Right atrium auricular region (tissue), 2 donors: ENCODE measurements around the gene LGR5. TPM values are rescaled to one million over a fixed set of nuclear protein-coding genes. Genes with fewer than 3 reads are reported as not detected.

Experiments used
- DNase-seq: peaks from one replicate; pipeline ENCODE4 v3.0.0-alpha.2; 2019; ENCODE audit warnings: low spot score
- H3K27ac ChIP-seq, 2 donors: fragments of 200-600 bp; sonication (generic); 1 replicate in 1 of 2; 2 replicates in 1 of 2; pipeline ENCODE4 v1.5.1; 2016 to 2019
- H3K27me3 ChIP-seq, 2 donors: fragments of 200-600 bp; sonication (generic); one replicate each; pipeline versions ENCODE4 v1.5.1 to v1.6.0; 2017 to 2019
- H3K36me3 ChIP-seq: fragments of 200-600 bp; sonication (generic); one replicate; pipeline ENCODE4 v1.5.1; 2016
- H3K4me1 ChIP-seq, 2 donors: fragments of 200-600 bp; sonication (generic); one replicate each; pipeline versions ENCODE4 v1.5.1 to v1.6.0; 2017 to 2019
- H3K4me3 ChIP-seq, 2 donors: fragments of 200-600 bp; sonication (generic); 1 replicate in 1 of 2; 2 replicates in 1 of 2; pipeline ENCODE4 v1.5.1; 2017 to 2019; ENCODE audit warnings: mild to moderate bottlenecking in 1 of 2, moderate library complexity in 1 of 2
- H3K9me3 ChIP-seq, 2 donors: fragments of 200-600 bp; sonication (generic); one replicate each; pipeline ENCODE4 v1.5.1; 2019
- total RNA-seq, 2 donors: library from RNA; depleted of rRNA; stranded (reverse); fragments of >200 nt; gene quantifications; one replicate each; pipeline ENCODE4 v1.1.0, GENCODE V29; 2016
- TF ChIP-seq, protein P1 (sequence below), 2 donors: fragments of 200-600 bp; sonication (generic); IDR thresholded peaks; one replicate each; pipeline ENCODE4 v1.5.1; 2019; ENCODE audit warnings: antibody characterized with exemption in 2 of 2

Gene LGR5
- total RNA-seq, 2 donors from 2014 or later: 0.19 to 0.31 TPM

DNA sequence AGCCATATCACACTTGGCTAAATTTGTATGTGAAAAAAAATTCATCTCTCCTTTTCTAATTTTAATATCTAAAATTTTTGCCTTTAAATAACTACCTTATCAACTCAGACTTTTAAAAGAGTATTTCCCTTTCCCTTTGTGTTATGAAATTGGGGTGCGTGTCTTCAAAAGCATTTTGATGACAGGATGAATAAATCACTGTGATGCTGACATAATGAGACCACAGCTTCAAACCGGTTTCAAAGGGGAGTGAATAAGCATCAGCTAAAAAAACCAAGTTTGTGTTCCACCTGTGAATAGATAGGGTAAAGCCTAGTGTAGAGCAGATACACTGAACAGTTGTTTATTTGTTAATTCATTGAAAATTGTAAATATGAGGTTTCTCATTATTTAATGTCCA, 85.0 kb downstream of the LGR5 start:
- H3K9me3 ChIP-seq: no peaks in the 10 kb centered on the region
- H3K36me3 ChIP-seq: no peaks in the 10 kb centered on the region
- H3K27ac ChIP-seq: no peak overlapping the region
- H3K4me1 ChIP-seq: no peaks in the 10 kb centered on the region
- no peak overlapping the region for H3K4me3 ChIP-seq
- TF ChIP-seq, protein P1, sequence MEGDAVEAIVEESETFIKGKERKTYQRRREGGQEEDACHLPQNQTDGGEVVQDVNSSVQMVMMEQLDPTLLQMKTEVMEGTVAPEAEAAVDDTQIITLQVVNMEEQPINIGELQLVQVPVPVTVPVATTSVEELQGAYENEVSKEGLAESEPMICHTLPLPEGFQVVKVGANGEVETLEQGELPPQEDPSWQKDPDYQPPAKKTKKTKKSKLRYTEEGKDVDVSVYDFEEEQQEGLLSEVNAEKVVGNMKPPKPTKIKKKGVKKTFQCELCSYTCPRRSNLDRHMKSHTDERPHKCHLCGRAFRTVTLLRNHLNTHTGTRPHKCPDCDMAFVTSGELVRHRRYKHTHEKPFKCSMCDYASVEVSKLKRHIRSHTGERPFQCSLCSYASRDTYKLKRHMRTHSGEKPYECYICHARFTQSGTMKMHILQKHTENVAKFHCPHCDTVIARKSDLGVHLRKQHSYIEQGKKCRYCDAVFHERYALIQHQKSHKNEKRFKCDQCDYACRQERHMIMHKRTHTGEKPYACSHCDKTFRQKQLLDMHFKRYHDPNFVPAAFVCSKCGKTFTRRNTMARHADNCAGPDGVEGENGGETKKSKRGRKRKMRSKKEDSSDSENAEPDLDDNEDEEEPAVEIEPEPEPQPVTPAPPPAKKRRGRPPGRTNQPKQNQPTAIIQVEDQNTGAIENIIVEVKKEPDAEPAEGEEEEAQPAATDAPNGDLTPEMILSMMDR (IDR thresholded peaks at IDR 0.05): no peak
- no peak for DNase-seq
- H3K27me3 ChIP-seq: no peaks in the 10 kb centered on the region

DNA sequence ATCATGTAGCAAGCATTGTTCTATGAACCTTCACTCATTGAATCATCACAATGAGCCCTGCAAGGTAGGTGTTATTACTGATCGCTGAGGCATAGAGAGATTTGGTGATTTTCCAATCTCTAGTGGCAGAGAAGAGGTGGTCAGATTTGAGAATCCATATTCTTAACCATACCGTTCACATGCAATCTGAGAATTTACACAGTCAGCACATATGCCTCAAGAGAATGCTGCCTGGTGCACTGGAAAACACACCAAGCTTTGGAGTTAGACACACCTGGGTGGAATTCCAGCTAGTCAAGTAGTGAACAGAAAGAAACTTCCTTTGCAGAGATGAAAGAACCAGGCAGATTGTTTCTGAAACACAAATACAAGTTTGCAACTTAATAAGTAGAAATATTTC, 94.1 kb downstream of the LGR5 start:
- Histone ChIP-seq H3K4me3 (no peak overlapping the region), H3K27me3 (no peaks in the 10 kb centered on the region), H3K4me1 (no peaks in the 10 kb centered on the region), H3K27ac (no peak overlapping the region), H3K36me3 (no peaks in the 10 kb centered on the region), H3K9me3 (no peaks in the 10 kb centered on the region)
- TF ChIP-seq, protein P1 (IDR thresholded peaks at IDR 0.05): no peak
- no peak for DNase-seq

DNA sequence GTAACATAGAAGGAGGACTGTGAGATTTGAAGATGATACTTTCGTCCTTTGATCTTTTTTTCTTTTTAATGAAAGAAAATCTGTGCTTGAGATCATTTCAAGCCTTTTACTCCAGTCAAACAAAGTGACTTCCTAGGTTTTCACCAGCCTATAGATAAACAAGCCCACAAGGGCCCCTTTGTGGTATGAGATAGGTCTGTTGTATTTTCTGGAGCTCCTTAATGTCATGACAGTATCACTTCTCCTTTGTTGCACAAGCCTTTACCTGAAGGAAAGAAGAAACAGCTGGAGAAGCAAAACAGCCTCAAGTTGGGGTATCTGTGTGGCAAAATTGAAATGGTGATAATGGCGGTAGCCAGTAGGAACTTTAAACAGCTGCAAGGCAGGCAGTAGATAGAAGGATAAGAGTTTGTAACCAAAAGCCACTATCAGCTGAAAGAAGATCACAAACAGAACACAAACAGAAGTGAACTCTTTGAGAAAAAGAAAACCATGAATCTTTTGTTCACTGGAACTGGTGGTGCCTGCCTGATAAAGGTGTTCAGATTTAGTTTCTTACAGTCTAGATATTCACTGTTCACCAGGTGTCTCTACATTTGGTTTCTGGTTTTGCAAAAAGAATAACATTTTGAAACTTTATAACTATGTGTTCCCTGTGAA, 96.8 kb downstream of the LGR5 start:
- Histone ChIP-seq H3K4me1 (no peaks in the 10 kb centered on the region), H3K27ac (no peak overlapping the region), H3K4me3 (no peak overlapping the region), H3K36me3 (no peaks in the 10 kb centered on the region), H3K27me3 (no peaks in the 10 kb centered on the region), H3K9me3 (no peaks in the 10 kb centered on the region)
- no peak for DNase-seq
- TF ChIP-seq, protein P1 (IDR thresholded peaks at IDR 0.05): no peak

DNA sequence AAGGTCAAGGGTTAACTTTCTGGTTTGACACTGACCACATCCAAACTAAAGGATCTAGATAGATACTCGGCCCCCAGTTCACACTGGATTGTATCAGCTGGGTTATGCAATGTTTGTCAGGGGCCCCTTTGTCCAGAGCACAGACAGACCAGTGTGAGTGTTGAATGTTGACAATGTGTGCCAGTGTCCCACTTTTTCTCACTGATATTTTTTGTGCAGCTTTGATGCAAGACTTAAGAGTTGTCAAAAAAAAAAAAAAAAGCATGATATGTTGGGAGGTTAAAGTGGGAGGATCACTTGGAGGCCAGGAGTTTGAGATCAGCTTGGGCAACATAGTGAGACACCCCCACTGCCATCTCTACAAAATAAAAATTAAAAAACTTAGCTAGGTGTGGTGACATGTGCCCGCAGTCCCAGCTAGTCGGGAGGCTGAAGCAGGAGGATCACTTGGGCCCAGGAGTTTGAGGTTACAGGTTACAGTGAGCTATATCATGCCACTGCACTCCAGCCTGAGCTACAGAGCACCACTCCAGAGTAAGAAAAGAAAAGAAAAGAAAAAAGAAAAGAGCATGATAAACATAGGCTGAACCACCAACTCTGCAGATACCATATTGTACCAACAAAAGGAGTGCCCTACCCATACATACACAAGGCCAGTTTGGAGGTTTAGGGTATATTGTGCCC, 97.5 kb downstream of the LGR5 start:
- TF ChIP-seq, protein P1 (IDR thresholded peaks at IDR 0.05): no peak
- H3K9me3 ChIP-seq: no peaks in the 10 kb centered on the region
- H3K36me3 ChIP-seq: no peaks in the 10 kb centered on the region
- no peak overlapping the region for H3K4me3 ChIP-seq
- no peaks in the 10 kb centered on the region for H3K4me1 ChIP-seq
- DNase-seq: no peak
- no peak overlapping the region for H3K27ac ChIP-seq
- no peaks in the 10 kb centered on the region for H3K27me3 ChIP-seq

DNA sequence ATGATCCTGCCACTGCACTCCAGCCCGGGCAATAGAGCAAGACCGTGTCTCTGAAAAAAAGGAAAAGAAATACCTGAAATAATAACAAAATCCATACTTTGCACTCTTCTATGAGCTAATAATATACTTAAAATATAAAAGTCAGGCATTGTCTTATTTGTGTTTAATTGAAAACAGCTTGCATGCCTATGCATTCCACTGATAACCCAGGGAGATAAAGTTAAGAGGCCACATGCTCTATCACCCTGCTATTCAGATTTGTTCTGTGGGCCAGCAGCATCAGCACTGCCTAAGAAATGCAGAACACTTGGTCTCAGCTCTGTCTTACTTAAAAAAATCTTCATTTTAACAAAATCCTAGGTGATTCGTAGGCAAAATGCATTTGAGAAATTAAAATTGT, 99.2 kb downstream of the LGR5 start:
- no peaks in the 10 kb centered on the region for H3K4me1 ChIP-seq
- H3K4me3 ChIP-seq: no peak overlapping the region
- no peaks in the 10 kb centered on the region for H3K36me3 ChIP-seq
- H3K27me3 ChIP-seq: no peaks in the 10 kb centered on the region
- no peaks in the 10 kb centered on the region for H3K9me3 ChIP-seq
- DNase-seq: no peak
- TF ChIP-seq, protein P1 (IDR thresholded peaks at IDR 0.05): no peak
- H3K27ac ChIP-seq: no peak overlapping the region
